CD4-positive, alpha-beta T cell treated with Interleukin-17A for 1 hour (primary cell): ENCODE results near the gene SETMAR.
"Not testable (repeated sequence)": the region's sequence is repeated elsewhere in the genome, so short reads cannot be mapped to it uniquely, and the experiment has no call there.

Source experiments
- DNase-seq: peaks from one replicate; pipeline ENCODE4 v3.0.0-alpha.2; 2020

SETMAR gene

GRCh38 chr3:4314688-4315087 is 11.5 kb downstream of the SETMAR start:
- no peak for DNase-seq

GRCh38 chr3:4320096-4320911 is 17.1 kb downstream of the SETMAR start:
- no peak for DNase-seq

- no peak for DNase-seq
Observed at GRCh38 chr3:4321732-4322131, 18.6 kb downstream of the SETMAR start.

- DNase-seq: no peak
Observed at GRCh38 chr3:4322635-4323034, 19.5 kb downstream of the SETMAR start.

GRCh38 chr3:4323246-4324027 is 20.3 kb downstream of the SETMAR start:
- no peak for DNase-seq

GRCh38 chr3:4326868-4327267 is 23.7 kb downstream of the SETMAR start:
- DNase-seq: no peak

GRCh38 chr3:4329806-4330205 is 26.6 kb downstream of the SETMAR start:
- DNase-seq: not testable (repeated sequence)

GRCh38 chr3:4332111-4332510 is 28.9 kb downstream of the SETMAR start:
- DNase-seq: no peak

GRCh38 chr3:4332574-4332973 is 29.4 kb downstream of the SETMAR start:
- DNase-seq: no peak

GRCh38 chr3:4332991-4333390 is 29.8 kb downstream of the SETMAR start:
- DNase-seq: no peak

- DNase-seq: no peak
Observed at GRCh38 chr3:4334548-4334947, 31.4 kb downstream of the SETMAR start.

- no peak for DNase-seq
Observed at GRCh38 chr3:4335840-4336562, 32.8 kb downstream of the SETMAR start.

GRCh38 chr3:4336850-4337546 is 33.8 kb downstream of the SETMAR start:
- no peak for DNase-seq

GRCh38 chr3:4338751-4339150 is 35.6 kb downstream of the SETMAR start:
- no peak for DNase-seq

GRCh38 chr3:4340077-4340410 is 36.9 kb downstream of the SETMAR start:
- DNase-seq: no peak

- no peak for DNase-seq
Observed at GRCh38 chr3:4340411-4341335, 37.5 kb downstream of the SETMAR start.

- DNase-seq: no peak
Observed at GRCh38 chr3:4341336-4341675, 38.1 kb downstream of the SETMAR start.

- DNase-seq: no peak
Observed at GRCh38 chr3:4343258-4343657, 40.1 kb downstream of the SETMAR start.

- DNase-seq: peak; percentile 69
Observed at GRCh38 chr3:4350789-4351163, 47.6 kb downstream of the SETMAR start.

GRCh38 chr3:4351164-4351855 is 48.1 kb downstream of the SETMAR start:
- DNase-seq: no peak

- no peak for DNase-seq
Observed at GRCh38 chr3:4351872-4352271, 48.7 kb downstream of the SETMAR start.
